ENCODE measurements around the gene SAP30BP.

The SAP30BP gene

DNA sequence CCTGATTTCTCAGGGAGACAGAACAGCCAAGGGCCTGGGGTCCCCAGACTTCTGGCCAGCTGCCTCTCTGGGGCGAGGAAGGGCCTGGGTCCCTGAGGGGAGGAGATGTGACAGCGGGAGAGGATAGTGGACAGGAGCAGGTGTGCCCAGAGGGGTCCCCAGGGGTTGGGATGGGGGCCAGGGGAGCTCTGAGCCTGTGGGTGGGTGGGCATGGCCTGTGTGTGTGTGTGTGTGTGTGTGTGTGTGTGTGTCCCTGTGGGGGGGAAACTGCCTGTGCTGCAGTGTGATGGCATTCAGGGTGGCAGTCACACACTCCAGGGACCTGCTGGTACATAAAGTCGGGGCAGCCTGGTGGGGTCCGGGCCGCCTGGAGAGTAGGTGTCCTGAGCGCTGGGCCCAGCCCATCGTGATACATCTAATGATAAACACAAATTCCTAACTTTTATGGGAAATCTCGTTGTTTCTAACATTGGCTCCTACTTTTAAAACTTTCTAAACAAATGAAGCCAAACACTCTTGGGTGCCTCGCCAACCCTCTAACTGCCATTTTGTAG, 55.5 kb downstream of the SAP30BP start:
- DNase-seq, result no peak

DNA sequence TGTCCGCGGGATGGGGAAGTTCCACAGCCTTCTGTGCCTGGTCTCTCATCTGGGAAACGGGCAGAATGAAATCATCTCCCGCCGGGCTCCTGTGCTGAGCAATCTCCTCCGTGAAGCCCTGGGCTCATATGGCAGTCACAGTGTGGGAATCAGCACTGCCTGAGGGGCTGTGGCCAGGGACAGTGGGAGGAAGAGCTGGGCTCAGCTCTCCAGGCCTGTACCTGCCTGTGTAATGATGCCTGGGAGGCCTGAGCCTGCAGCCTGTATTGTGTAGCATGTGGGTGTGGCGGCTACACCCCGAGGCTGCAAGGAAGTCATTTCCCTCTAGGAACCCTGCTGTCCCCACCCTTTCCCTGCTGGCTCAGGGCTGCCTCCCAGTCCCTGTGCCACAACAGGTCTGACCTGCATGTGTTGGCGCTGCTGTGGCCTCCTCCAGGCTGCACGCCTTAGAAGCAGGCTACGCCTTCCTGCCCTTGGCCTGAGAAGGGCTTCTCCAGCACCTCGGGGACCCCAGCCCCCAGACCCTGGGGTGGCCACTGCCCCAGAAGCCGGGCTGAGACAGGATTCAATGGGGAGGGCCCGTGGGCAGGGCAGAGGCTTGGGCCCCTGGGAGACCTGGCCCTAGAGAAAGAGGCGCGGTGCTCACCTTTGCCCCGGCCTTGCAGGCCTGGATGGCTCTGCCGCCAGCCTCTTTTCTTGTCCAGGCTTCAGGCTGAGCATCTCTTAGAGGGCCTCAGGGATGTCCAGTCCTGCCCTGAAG, 56.2 kb downstream of the SAP30BP start:
- no peak for DNase-seq

GRCh38 chr17:75724016-75725003, 57.2 kb downstream of the SAP30BP start:
- DNase-seq, result no peak

GRCh38 chr17:75725504-75725903, 58.4 kb downstream of the SAP30BP start:
- no peak for DNase-seq

- no peak for DNase-seq
Observed at GRCh38 chr17:75727391-75727790, 60.3 kb downstream of the SAP30BP start.

GRCh38 chr17:75729351-75729750, 62.2 kb downstream of the SAP30BP start:
- no peak for DNase-seq

GRCh38 chr17:75730065-75730464, 62.9 kb downstream of the SAP30BP start:
- DNase-seq, result no peak

DNA sequence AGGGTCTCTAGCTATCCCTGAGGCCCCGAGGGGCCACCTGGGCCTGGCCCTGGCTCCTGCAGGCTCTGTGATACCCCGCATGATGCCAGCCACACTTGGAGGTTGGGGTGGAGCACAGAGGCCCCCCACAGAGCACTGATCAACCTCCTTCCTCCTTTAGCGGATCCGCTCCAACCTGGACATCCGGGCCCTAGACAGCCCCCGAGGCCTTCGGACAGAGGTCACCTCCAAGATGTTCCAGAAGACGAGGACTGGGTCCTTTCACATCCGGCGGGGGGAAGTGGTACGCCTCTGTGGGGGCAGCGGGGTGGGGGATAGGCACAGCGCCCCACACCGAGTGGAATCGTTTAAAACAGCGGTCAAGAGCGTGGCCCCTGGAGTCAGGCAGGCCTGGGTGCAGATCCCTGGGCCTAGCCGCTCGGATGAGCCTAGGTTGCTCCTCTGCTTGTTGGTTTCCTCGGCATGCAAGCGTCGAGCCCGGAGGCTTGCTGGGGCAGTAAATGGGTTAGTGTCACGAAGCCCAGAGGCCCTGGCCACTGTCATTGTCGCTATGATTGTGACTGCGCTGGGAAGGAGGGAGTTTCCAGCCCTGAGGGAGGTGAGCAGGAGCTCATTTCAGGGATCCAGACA, 64.1 kb downstream of the SAP30BP start:
- no peak for DNase-seq

DNA sequence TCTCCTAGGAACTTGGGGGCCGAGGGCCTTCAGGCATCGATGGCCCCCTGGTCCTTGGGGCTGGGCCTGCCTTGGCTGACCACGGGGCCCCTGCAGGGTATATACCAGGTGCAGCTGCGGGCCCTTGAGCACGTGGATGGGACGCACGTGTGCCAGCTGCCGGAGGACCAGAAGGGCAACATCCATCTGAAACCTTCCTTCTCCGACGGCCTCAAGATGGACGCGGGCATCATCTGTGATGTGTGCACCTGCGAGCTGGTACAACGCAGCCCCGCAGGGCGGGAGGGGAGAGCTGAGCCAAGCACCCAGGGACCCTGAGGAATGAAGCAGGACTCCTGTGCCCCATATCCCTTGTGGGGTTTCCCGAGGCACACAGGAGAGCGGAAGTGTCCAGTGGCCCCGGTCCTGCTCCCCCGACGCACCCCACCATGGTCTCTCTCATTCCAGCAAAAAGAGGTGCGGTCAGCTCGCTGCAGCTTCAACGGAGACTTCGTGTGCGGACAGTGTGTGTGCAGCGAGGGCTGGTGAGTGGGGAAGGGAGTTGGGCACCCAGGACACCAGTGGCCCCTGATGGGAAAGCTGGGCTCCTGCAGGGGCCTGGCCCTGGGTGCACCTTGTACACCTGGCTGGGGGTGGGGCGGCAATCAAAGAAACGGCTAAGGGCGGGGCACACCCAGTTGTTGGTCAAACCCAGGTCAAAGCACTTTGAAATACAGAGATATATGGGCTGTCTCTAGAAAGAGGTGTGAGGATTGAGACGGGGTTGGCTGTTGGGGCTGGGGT, 64.8 kb downstream of the SAP30BP start:
- no peak for DNase-seq

- DNase-seq, result no peak
Observed at GRCh38 chr17:75733471-75733870, 66.3 kb downstream of the SAP30BP start.

- no peak for DNase-seq
Observed at GRCh38 chr17:75734674-75735294, 67.6 kb downstream of the SAP30BP start.

DNA sequence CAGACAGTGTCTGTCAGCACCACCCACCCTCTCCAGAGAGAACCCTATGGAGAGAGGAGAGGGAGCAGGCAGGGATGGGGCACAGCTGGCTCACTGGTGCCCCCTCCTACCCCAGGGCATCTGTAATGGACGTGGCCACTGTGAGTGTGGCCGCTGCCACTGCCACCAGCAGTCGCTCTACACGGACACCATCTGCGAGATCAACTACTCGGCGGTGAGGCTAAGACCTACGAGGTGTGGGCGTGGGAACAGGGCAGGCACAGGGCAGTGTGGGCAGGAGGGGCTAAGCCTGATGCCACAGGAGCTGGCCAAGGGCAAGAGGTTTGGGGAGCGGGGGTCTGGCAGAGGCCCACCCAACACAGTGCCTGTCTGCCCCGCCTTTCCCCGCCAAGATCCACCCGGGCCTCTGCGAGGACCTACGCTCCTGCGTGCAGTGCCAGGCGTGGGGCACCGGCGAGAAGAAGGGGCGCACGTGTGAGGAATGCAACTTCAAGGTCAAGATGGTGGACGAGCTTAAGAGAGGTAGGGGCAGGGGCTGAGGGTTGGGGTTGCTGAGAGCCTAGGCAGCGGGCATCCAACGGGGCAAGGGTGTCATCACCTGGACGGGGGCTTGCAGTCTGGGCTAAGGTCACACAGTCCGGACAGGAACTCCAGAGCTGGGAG, 69.2 kb downstream of the SAP30BP start:
- no peak for DNase-seq

- DNase-seq, result no peak
Observed at GRCh38 chr17:75737133-75737962, 70.2 kb downstream of the SAP30BP start.

- no peak for DNase-seq
Observed at GRCh38 chr17:75738218-75738802, 71.2 kb downstream of the SAP30BP start.

DNA sequence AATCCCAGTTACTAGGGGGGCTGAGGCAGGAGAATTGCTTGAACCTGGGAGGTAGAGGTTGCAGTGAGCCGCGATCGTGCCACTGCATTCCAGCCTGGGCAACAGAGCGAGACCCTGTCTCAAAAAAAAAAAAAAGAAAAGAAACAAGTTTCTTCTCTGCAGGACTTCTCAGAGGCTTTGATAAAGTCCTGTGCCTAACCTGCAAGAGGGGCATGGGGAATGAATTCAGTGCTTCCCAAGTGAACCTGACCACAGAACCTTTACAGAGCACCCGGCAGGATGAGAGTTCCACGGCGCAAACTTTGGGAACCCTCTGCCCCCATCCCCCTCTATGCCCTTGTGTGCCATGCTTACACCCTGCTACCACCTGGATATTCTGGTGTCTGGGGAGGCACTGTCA, 72.0 kb downstream of the SAP30BP start:
- DNase-seq, result no peak

DNA sequence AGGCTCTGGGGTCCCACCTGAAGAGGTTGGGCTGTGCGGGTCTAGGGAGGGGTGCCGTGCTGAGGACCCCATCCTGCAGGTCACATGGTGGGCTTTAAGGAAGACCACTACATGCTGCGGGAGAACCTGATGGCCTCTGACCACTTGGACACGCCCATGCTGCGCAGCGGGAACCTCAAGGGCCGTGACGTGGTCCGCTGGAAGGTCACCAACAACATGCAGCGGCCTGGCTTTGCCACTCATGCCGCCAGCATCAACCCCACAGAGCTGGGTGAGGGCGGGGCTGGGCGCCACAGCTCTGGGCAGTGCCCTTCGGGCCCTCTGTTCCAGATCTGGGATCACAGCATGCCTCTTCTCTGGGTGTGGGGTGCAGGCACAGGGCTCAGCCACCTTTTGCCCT, 72.7 kb downstream of the SAP30BP start:
- DNase-seq, result no peak

DNA sequence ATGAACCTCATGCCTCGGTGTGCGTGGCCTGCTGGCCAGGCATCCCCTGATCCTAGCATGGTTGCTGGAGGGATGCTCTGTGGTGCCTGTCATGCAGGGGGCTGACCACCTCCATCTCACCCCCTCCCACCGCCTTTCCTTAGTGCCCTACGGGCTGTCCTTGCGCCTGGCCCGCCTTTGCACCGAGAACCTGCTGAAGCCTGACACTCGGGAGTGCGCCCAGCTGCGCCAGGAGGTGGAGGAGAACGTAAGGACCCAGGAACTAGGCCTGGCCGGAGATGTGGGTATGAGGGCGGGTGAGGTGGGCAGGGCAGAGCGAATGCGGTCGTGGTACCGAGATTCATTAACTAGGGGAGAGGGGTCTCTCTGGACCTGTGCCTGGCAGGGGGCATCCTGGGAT, 73.1 kb downstream of the SAP30BP start:
- DNase-seq, result no peak

- no peak for DNase-seq
Observed at GRCh38 chr17:75740631-75741077, 73.5 kb downstream of the SAP30BP start.

- no peak for DNase-seq
Observed at GRCh38 chr17:75742337-75742736, 75.2 kb downstream of the SAP30BP start.

Data from kidney glomerular epithelial cell (primary cell).